Keratinocyte (primary cell): ENCODE measurements around the gene DEFB123. TPM values are rescaled to one million over a fixed set of nuclear protein-coding genes. Genes with fewer than 3 reads are reported as not detected.
"Not testable (repeated sequence)": the region's sequence is repeated elsewhere in the genome, so short reads cannot be mapped to it uniquely, and the experiment has no call there.

Experiments
- DNase-seq: peaks from one replicate; pipeline ENCODE4 v3.0.0-alpha.2; 2011; ENCODE audit warnings: low read depth, missing footprints, low spot score
- FAIRE-seq: peaks from 2 replicates; lab custom pipeline; 2011; peaks lifted over from hg19 to GRCh38; lab: Jason Lieb, UNC
- H2AFZ ChIP-seq: 2 replicates; pipeline ENCODE4 v1.6.0; 2012; ENCODE audit warnings: low read length, control low read depth, inconsistent platforms; ENCODE audit not compliant: control insufficient read depth
- H3K27ac ChIP-seq: 2 replicates; pipeline ENCODE4 v1.5.1; 2011; ENCODE audit warnings: low read length; ENCODE audit not compliant: control insufficient read depth, insufficient read depth
- H3K27me3 ChIP-seq: 3 replicates; pipeline ENCODE4 v1.6.0; 2011; ENCODE audit warnings: low read length; ENCODE audit not compliant: control insufficient read depth, insufficient read depth; ENCODE audit errors: extremely low read depth
- H3K36me3 ChIP-seq, 2 experiments: 2 replicates in 1 of 2; 3 replicates in 1 of 2; pipeline ENCODE4 v1.5.1; 2011; ENCODE audit warnings: low read length in 2 of 2, mild to moderate bottlenecking in 1 of 2; ENCODE audit not compliant: control insufficient read depth in 2 of 2, insufficient read depth in 2 of 2; ENCODE audit errors: extremely low read depth in 1 of 2
- H3K4me1 ChIP-seq: 3 replicates; pipeline ENCODE4 v1.5.1; 2011; ENCODE audit warnings: low read length; ENCODE audit not compliant: control insufficient read depth, insufficient read depth; ENCODE audit errors: extremely low read depth
- H3K4me2 ChIP-seq: 3 replicates; pipeline ENCODE4 v1.6.0; 2011; ENCODE audit warnings: low read depth, low read length; ENCODE audit not compliant: control insufficient read depth, insufficient read depth; ENCODE audit errors: extremely low read depth
- H3K4me3 ChIP-seq, 3 experiments: fragments of 200-600 bp in 1 of 3; sonication (generic) in 1 of 3; 2 replicates in 2 of 3; 3 replicates in 1 of 3; pipeline ENCODE4 v1.5.1; 2011 to 2016; ENCODE audit warnings: low read length in 3 of 3, mild to moderate bottlenecking in 3 of 3, control low read depth in 2 of 3, inconsistent platforms in 1 of 3, low read depth in 1 of 3, mixed read lengths in 1 of 3, mixed run types in 1 of 3, moderate library complexity in 1 of 3; ENCODE audit not compliant: control insufficient read depth in 2 of 3, insufficient read depth in 2 of 3; ENCODE audit errors: extremely low read depth in 1 of 3
- H3K79me2 ChIP-seq: 2 replicates; pipeline ENCODE4 v1.6.0; 2012; ENCODE audit warnings: low read length; ENCODE audit not compliant: control insufficient read depth, insufficient read depth
- H3K9ac ChIP-seq: 3 replicates; pipeline ENCODE4 v1.6.0; 2011; ENCODE audit warnings: low read length; ENCODE audit not compliant: control insufficient read depth, insufficient read depth; ENCODE audit errors: extremely low read depth
- H3K9me1 ChIP-seq: 3 replicates; pipeline ENCODE4 v1.6.0; 2011; ENCODE audit warnings: low read length; ENCODE audit not compliant: control insufficient read depth, insufficient read depth; ENCODE audit errors: extremely low read depth
- H3K9me3 ChIP-seq: 2 replicates; pipeline ENCODE4 v1.5.1; 2012; ENCODE audit warnings: low read depth, low read length; ENCODE audit not compliant: control insufficient read depth
- H4K20me1 ChIP-seq: 3 replicates; pipeline ENCODE4 v1.6.0; 2011; ENCODE audit warnings: low read length; ENCODE audit not compliant: control insufficient read depth, insufficient read depth; ENCODE audit errors: extremely low read depth
- CTCF ChIP-seq, 3 experiments: IDR thresholded peaks in 1 of 3; conservative IDR thresholded peaks in 1 of 3; optimal IDR thresholded peaks in 1 of 3; 2 replicates in 2 of 3; 3 replicates in 1 of 3; pipeline versions ENCODE3 to v1.5.1; 2011; ENCODE audit warnings: low read length in 3 of 3, mild to moderate bottlenecking in 3 of 3, moderate library complexity in 2 of 3, control low read depth in 1 of 3, inconsistent platforms in 1 of 3; ENCODE audit not compliant: insufficient read depth in 2 of 3; ENCODE audit errors: extremely low read depth in 1 of 3
- EZH2 ChIP-seq: IDR thresholded peaks from one replicate; pipeline ENCODE4 v1.6.1; 2012; ENCODE audit warnings: inconsistent platforms, mild to moderate bottlenecking, low read length, moderate library complexity
- dilution Hi-C: fragments of 300-500 bp; cut with MboI; formaldehyde crosslinking; loops from one replicate; pipeline ENCODE4 v1.7.0; 2020; ENCODE audit warnings: low sequenced_read_pairs; ENCODE audit not compliant: extremely low pct_ligation_motif_present
- polyA plus RNA-seq, 5 experiments: library from polyadenylated mRNA; depleted of rRNA in 3 of 5; stranded (reverse) in 3 of 5; stranded (forward) in 1 of 5; unstranded in 1 of 5; fragments of >200 nt; gene quantifications; 1 replicate in 1 of 5; 2 replicates in 3 of 5; 3 replicates in 1 of 5; pipeline versions ENCODE4 v1.2.1 to v1.2.3, GENCODE V29; 2011 to 2012; ENCODE audit warnings: missing spikeins in 2 of 5, low read depth in 1 of 5, low replicate concordance in 1 of 5

Gene DEFB123
- polyA plus RNA-seq, 1 donor (not counting 4 experiments of a cell fraction or from before 2014, with no cell fraction given), result not detected

DNA sequence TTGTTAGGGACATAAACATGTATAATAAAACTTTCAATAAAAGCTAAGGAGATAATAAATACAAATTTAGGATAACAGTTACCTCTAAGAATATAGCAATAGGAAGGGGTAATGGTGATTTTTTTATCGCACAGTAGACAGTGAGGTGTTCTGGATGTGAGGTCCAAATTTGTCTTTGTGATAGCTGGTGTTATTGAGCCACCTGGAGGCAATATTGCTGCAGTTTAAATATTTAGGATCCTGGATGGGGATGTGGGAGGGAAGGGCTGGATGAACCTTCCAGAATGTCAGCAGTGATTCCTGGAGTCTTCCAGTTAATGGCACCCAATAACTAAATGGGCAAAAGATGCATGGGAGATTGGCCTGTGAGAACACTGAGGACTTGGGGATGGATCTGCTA, 13.9 kb downstream of the DEFB123 start:
- no peak overlapping the region for H3K9ac ChIP-seq
- H3K9me3 ChIP-seq, result no peaks in the 10 kb centered on the region
- H2AFZ ChIP-seq, result no peak overlapping the region
- no peaks in the 10 kb centered on the region for H3K4me1 ChIP-seq
- H3K36me3 ChIP-seq, result no peaks in the 10 kb centered on the region
- no peaks in the 10 kb centered on the region for H3K79me2 ChIP-seq
- H3K9me1 ChIP-seq, result no peaks in the 10 kb centered on the region
- DNase-seq (no peak), FAIRE-seq (no peak)
- dilution Hi-C loops, result no loop called here
- TF ChIP-seq CTCF (optimal IDR thresholded peaks at IDR 0.05 in 1 of 3, IDR thresholded peaks at IDR 0.05 in 1 of 3, conservative IDR thresholded peaks at IDR 0.05 in 1 of 3; ENCODE audit: extremely low read depth in 1 of 3, insufficient read depth in 2 of 3, low read length in 3 of 3) (no peak), EZH2 (no peak)
- no peaks in the 10 kb centered on the region for H4K20me1 ChIP-seq
- H3K4me2 ChIP-seq, result no peak overlapping the region
- H3K27me3 ChIP-seq, result no peaks in the 10 kb centered on the region
- H3K27ac ChIP-seq, result no peak overlapping the region
- H3K4me3 ChIP-seq, result no peak overlapping the region

GRCh38 chr20:31470946-31471345, 30.5 kb downstream of the DEFB123 start:
- H3K9me3 ChIP-seq, H3K4me2 ChIP-seq, DNase-seq, H3K36me3 ChIP-seq, H4K20me1 ChIP-seq, dilution Hi-C loops, H2AFZ ChIP-seq, H3K4me1 ChIP-seq, H3K4me3 ChIP-seq, H3K79me2 ChIP-seq, H3K9ac ChIP-seq, FAIRE-seq, H3K9me1 ChIP-seq, H3K27ac ChIP-seq: not testable (repeated sequence)
- H3K27me3 ChIP-seq, result peaks cover 13% of the 10 kb centered on the region
